ENCODE measurements around the gene WFDC9.
"Not testable (repeated sequence)": the region's sequence is repeated elsewhere in the genome, so short reads cannot be mapped to it uniquely, and the experiment has no call there.

The WFDC9 gene

GRCh38 chr20:45589725-45590124, 41.4 kb downstream of the WFDC9 start:
- no peak for DNase-seq

DNA sequence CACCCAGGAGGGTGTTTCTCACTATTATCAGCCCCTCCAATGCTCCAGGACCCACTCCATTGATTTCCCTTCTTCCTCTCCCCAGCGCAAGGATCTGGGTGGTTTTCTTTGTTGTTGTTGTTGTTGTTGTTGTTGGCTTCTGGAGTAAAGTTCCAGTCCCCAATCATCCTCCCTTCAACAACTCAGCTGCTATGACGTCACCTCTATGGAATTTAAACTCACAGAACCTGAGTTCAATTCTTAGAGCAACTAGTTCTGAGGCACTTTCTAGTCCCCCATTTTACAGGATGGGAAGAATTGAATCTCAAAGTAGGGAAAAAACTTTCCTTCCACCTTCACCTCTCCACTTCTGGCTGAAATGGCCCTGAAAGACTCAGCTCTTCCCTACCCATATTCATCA, 42.3 kb downstream of the WFDC9 start:
- DNase-seq = no peak

GRCh38 chr20:45585986-45586385, 45.1 kb downstream of the WFDC9 start:
- not testable (repeated sequence) for DNase-seq

- DNase-seq = not testable (repeated sequence)
These were observed 46.8 kb downstream of the WFDC9 start for GRCh38 chr20:45584294-45584693.

DNA sequence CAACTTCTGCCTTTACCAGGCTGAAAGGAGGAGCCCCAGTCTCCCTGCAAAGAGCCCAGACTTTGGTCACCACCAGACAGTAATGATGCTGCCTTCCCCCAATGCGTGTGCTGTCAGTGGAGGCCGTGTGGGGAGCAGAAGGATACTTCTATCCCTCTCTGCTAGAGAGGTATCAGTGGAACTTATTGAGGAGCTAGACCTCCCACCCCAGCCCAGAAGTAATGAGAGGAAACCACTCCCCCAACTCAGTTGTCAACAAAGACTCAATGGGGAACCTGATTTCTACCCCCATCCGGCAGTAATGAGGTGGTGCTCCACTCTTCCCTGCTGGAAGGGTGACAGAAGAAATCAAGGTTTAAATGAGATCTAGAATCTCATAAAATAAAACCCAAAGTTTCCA, 47.6 kb downstream of the WFDC9 start:
- no peak for DNase-seq

- no peak for DNase-seq
These were observed 49.4 kb downstream of the WFDC9 start for GRCh38 chr20:45581702-45582101.

GRCh38 chr20:45579184-45579583, 51.9 kb downstream of the WFDC9 start, which contains the start of gene WFDC8:
WFDC8 (minus strand) TSS chr20:45579284; CDS start chr20:45579247, 37 bp downstream.
- DNase-seq = no peak

DNA sequence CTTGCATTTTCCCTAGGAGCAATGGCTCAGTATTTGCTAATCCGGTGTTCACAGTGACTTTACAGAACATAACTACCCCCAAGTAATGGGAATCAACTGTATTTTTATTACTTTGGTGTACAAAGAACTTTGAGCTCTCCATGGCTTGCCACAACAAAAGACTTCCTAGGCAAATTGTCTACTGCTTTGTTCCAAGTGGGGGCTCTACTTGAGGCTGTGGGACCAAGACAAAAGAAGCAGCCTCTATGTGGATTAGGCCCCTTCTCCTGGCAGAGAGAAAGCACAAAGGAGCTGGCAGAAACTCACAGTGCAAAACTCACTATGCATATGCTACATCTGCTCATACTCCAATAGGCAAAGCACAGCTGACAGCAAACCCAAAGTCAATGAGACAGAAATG, 52.9 kb downstream of the WFDC9 start:
- DNase-seq = no peak

DNA sequence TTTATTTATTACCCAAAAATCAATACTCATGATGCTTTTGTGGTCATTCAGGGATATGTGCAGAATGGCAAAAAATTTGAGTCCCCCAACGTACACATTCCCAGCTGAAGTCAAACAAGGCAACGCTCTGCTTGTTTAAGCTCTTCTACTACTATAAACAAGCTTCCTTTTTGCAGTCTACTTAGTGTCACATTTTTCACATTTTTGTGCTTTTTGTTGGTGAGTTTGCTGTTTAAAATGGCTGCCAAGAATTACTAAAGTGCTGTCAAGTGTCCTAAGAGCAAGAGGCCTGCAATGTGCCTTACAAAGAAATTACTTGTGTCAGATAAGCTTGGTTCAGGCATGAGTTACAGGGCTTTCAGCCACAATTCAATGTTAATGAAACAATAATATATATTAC, 54.1 kb downstream of the WFDC9 start:
- no peak for DNase-seq

DNA sequence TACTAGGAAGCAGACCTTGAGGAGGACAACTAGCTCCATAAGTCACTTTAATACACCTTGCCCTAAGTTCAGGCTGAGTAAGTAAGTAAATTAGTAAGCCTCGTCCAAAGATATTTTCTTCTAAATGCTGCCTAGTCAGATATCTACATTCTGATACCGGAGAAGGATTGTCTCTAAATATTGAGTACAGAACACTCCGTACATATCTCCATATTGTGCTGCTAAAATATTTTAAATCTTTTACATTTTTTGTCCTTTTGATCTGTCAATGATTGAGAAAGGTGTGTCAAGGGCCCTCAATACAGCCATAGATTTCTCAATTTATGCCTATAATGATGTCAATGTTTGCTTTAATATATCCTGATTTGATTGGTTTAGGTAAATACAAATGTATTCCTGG, 55.2 kb downstream of the WFDC9 start:
- no peak for DNase-seq

DNA sequence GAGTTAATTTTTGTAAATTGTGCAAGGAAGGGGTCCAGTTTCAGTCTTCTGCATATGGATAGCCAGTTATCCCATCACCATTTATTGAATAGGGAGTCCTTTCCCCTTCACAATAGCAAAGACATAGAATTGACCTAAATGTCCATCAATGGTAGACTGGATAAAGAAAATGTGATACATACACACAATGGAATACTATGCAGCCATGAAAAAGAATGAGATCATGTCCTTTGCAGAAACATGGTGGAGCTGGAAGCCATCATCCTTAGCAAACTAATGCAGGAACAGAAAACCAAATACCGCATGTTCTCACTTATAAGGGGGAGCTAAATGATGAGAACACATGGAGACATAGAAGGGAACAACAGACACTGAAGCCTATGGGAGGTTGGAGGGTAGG, 61.4 kb downstream of the WFDC9 start:
- DNase-seq = not testable (repeated sequence)

- DNase-seq = no peak
These were observed 66.3 kb downstream of the WFDC9 start for GRCh38 chr20:45564760-45565276.

Data from CD4-positive, alpha-beta T cell treated with Interleukin-12 subunit alpha and Interleukin-12 subunit beta, for 1 hour (primary cell).